Right lobe of liver (tissue), 4 donors: ENCODE results near the gene CHMP1A.

ENCODE experiments used
- POLR2A ChIP-seq: fragments of 450-650 bp; IDR thresholded peaks from one replicate; pipeline ENCODE4 v1.6.1; 2017; ENCODE audit warnings: antibody characterized with exemption, mild to moderate bottlenecking
- TF ChIP-seq, protein P1 (sequence below), 4 donors: fragments of 200-600 bp in 3 of 4; fragments of 450-650 bp in 1 of 4; IDR thresholded peaks; one replicate each; pipeline versions ENCODE4 v1.5.1 to v1.8.0; 2016 to 2022; ENCODE audit warnings: antibody characterized with exemption in 4 of 4, mild to moderate bottlenecking in 2 of 4
- donor health status: DM: no; HTN: no; CAD: no.
- donor health status: DM: no; HTN: no; CAD: no.
- donor health status: DM: no; HTN: yes; CAD: no.

DNA sequence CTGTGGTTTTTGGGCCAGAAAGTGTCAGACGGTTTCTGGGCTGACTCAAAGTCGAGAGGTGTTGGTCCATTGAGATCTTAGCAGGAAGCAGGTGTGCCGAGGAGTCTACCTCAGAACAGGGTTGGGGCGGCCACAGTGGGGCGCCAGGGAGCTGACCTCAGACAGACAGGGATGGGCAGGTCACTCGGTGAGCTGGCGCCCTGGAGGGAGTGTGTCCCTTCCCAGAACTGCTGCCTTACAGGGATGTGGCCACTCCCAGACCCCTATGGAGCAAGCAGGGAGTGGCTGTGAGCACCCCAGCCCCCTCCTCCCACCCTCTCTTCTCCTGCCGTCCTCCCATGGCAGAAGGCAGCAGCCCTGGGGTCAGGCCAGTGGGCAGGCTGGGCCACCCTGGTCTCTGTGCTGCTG is 58.1 kb downstream of the CHMP1A start:
- TF ChIP-seq, protein P1, sequence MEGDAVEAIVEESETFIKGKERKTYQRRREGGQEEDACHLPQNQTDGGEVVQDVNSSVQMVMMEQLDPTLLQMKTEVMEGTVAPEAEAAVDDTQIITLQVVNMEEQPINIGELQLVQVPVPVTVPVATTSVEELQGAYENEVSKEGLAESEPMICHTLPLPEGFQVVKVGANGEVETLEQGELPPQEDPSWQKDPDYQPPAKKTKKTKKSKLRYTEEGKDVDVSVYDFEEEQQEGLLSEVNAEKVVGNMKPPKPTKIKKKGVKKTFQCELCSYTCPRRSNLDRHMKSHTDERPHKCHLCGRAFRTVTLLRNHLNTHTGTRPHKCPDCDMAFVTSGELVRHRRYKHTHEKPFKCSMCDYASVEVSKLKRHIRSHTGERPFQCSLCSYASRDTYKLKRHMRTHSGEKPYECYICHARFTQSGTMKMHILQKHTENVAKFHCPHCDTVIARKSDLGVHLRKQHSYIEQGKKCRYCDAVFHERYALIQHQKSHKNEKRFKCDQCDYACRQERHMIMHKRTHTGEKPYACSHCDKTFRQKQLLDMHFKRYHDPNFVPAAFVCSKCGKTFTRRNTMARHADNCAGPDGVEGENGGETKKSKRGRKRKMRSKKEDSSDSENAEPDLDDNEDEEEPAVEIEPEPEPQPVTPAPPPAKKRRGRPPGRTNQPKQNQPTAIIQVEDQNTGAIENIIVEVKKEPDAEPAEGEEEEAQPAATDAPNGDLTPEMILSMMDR (IDR thresholded peaks at IDR 0.05): peak in 1 of 4 donors; percentile 5
- no peak for TF ChIP-seq POLR2A
